Esophagus squamous epithelium (tissue), 4 donors: ENCODE data around the gene SV2C.

Source experiments
- POLR2A ChIP-seq, 4 donors: fragments of 450-650 bp; IDR thresholded peaks; one replicate each; pipeline ENCODE4 v1.6.1; 2017; ENCODE audit warnings: antibody characterized with exemption in 4 of 4, mild to moderate bottlenecking in 4 of 4, moderate library complexity in 3 of 4
- TF ChIP-seq, protein P1 (sequence below), 6 experiments: fragments of 450-650 bp in 4 of 6; fragments of 200-600 bp in 2 of 6; sonication (generic) in 2 of 6; IDR thresholded peaks; one replicate each; pipeline ENCODE4 v1.5.1; 2016 to 2019; ENCODE audit warnings: antibody characterized with exemption in 6 of 6, mild to moderate bottlenecking in 4 of 6, moderate library complexity in 4 of 6

DNA sequence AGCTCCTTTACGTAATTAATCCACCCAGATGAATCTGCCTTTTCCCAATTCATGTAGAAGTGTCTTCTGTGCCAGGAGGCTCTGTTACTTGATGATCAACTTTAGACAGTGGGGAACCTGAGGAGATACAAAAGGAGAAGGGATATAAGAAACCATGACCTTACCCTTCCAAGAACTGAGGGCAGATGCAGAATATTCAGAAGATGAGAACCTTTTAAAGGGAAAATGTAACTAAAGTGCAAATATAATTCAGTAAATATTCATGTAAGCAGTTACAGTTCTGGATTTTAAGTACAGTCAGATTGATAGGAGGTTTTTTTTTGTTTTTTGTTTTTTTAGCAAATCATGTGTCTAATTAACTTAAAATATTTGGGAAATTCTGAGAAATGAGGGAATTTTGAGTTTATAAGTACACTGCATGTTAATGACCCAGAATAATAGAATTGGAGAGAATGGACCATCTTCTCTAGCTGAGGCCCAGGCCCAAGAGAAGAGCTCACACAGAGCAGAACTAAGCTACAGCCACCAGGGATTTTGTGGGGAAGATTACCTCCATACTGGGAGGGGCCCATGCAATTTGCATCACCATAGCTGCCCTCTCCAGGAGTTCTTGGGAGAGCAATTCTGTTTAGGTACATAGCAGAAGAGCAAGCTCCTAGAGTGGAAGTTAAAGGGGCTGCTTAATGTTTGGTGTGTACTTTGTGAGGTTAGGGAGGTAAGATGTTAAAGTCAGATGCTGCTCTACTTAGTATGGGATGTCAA, 61.5 kb downstream of the SV2C start:
- no peak for TF ChIP-seq POLR2A (IDR thresholded peaks at IDR 0.05)
- TF ChIP-seq, protein P1, sequence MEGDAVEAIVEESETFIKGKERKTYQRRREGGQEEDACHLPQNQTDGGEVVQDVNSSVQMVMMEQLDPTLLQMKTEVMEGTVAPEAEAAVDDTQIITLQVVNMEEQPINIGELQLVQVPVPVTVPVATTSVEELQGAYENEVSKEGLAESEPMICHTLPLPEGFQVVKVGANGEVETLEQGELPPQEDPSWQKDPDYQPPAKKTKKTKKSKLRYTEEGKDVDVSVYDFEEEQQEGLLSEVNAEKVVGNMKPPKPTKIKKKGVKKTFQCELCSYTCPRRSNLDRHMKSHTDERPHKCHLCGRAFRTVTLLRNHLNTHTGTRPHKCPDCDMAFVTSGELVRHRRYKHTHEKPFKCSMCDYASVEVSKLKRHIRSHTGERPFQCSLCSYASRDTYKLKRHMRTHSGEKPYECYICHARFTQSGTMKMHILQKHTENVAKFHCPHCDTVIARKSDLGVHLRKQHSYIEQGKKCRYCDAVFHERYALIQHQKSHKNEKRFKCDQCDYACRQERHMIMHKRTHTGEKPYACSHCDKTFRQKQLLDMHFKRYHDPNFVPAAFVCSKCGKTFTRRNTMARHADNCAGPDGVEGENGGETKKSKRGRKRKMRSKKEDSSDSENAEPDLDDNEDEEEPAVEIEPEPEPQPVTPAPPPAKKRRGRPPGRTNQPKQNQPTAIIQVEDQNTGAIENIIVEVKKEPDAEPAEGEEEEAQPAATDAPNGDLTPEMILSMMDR (IDR thresholded peaks at IDR 0.05), result no peak
